GM23248 (cell line): ENCODE data around the gene CCDC150.

ENCODE experiments used
- EZH2 ChIP-seq: fragments of 200-600 bp; sonication (generic); IDR thresholded peaks from 2 replicates; pipeline ENCODE4 v1.6.1; 2018; ENCODE audit warnings: antibody characterized with exemption, mild to moderate bottlenecking; ENCODE audit not compliant: insufficient read depth, poor library complexity, severe bottlenecking
- EZH2phosphoT487 ChIP-seq: fragments of 200-600 bp; sonication (generic); IDR thresholded peaks from 2 replicates; pipeline ENCODE4 v1.6.1; 2018; ENCODE audit warnings: antibody characterized with exemption, moderate library complexity, mild to moderate bottlenecking, low read depth; ENCODE audit not compliant: insufficient read depth

- TF ChIP-seq EZH2phosphoT487 (no peak), EZH2 (no peak)
Observed at GRCh38 chr2:196610796-196611195, 28.7 kb upstream of the CCDC150 start.
